ENCODE measurements around the gene CFDP1.

DNA sequence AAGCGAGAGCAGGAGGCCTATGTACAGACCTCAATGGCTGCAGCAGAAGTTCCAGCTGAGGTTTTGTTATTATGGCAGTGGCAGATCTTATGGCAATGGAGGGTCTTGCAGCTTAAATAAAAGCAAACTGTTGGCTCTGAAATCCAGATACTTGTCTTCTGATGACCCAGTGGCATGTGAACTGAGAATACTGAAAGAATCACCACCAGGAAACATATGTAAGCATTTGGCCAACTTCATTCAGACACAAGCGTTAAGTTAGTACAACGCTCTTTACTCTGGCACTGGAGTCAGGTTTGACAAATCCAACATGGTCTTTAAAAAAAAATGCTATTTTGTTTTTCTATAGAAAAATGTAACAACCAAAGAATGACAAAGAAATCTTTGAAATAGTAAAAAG, 70.5 kb downstream of the CFDP1 start:
- TF ChIP-seq, protein P1, sequence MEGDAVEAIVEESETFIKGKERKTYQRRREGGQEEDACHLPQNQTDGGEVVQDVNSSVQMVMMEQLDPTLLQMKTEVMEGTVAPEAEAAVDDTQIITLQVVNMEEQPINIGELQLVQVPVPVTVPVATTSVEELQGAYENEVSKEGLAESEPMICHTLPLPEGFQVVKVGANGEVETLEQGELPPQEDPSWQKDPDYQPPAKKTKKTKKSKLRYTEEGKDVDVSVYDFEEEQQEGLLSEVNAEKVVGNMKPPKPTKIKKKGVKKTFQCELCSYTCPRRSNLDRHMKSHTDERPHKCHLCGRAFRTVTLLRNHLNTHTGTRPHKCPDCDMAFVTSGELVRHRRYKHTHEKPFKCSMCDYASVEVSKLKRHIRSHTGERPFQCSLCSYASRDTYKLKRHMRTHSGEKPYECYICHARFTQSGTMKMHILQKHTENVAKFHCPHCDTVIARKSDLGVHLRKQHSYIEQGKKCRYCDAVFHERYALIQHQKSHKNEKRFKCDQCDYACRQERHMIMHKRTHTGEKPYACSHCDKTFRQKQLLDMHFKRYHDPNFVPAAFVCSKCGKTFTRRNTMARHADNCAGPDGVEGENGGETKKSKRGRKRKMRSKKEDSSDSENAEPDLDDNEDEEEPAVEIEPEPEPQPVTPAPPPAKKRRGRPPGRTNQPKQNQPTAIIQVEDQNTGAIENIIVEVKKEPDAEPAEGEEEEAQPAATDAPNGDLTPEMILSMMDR (IDR thresholded peaks at IDR 0.05) = no peak
- no peak for TF ChIP-seq POLR2A (IDR thresholded peaks at IDR 0.05)
